Hepatocyte (in vitro differentiated cells): ENCODE data around the gene GIMAP2. TPM values are rescaled to one million over a fixed set of nuclear protein-coding genes. Genes with fewer than 3 reads are reported as not detected.

Experiments used
- DNase-seq: peaks from one replicate; pipeline ENCODE4 v3.0.0-alpha.2; 2016; ENCODE audit warnings: low spot score
- H2AFZ ChIP-seq: fragments of 200-600 bp; sonication (generic); 2 replicates; pipeline ENCODE4 v1.6.0; 2016; ENCODE audit warnings: antibody characterized with exemption, mild to moderate bottlenecking
- H3K27ac ChIP-seq: fragments of 200-600 bp; sonication (generic); 2 replicates; pipeline ENCODE4 v1.5.1; 2016; ENCODE audit warnings: mild to moderate bottlenecking
- H3K27me3 ChIP-seq: fragments of 200-600 bp; sonication (generic); 2 replicates; pipeline ENCODE4 v1.6.1; 2016
- H3K36me3 ChIP-seq: fragments of 200-600 bp; sonication (generic); replicated peaks from 2 replicates; pipeline ENCODE4 v1.5.1; 2016; ENCODE audit warnings: low read depth; ENCODE audit not compliant: insufficient read depth
- H3K4me1 ChIP-seq: fragments of 200-600 bp; sonication (generic); 2 replicates; pipeline ENCODE4 v1.5.1; 2016; ENCODE audit warnings: mild to moderate bottlenecking, moderate library complexity; ENCODE audit not compliant: insufficient read depth
- H3K4me2 ChIP-seq: fragments of 200-600 bp; sonication (generic); 2 replicates; pipeline ENCODE4 v1.6.0; 2016
- H3K4me3 ChIP-seq: fragments of 200-600 bp; sonication (generic); 2 replicates; pipeline ENCODE4 v1.5.1; 2016; ENCODE audit warnings: mild to moderate bottlenecking
- H3K79me2 ChIP-seq: fragments of 200-600 bp; sonication (generic); 2 replicates; pipeline ENCODE4 v1.6.0; 2017; ENCODE audit warnings: mild to moderate bottlenecking
- H3K9me2 ChIP-seq: fragments of 200-600 bp; sonication (generic); replicated peaks from 2 replicates; pipeline ENCODE4 v1.6.0; 2017; ENCODE audit warnings: mild to moderate bottlenecking; ENCODE audit not compliant: insufficient read depth
- H3K9me3 ChIP-seq: fragments of 200-600 bp; sonication (generic); 2 replicates; pipeline ENCODE4 v1.5.1; 2016; ENCODE audit warnings: low read depth, mild to moderate bottlenecking
- H4K20me1 ChIP-seq: fragments of 200-600 bp; sonication (generic); 2 replicates; pipeline ENCODE4 v1.6.0; 2016; ENCODE audit warnings: mild to moderate bottlenecking; ENCODE audit not compliant: insufficient read depth, poor library complexity, severe bottlenecking
- CTCF ChIP-seq: fragments of 200-600 bp; sonication (generic); IDR thresholded peaks from 2 replicates; pipeline ENCODE4 v1.5.1; 2016; ENCODE audit warnings: antibody characterized with exemption, mild to moderate bottlenecking; ENCODE audit not compliant: poor library complexity
- EZH2 ChIP-seq: fragments of 200-600 bp; sonication (generic); IDR thresholded peaks from 2 replicates; pipeline ENCODE4 v1.6.1; 2016; ENCODE audit warnings: antibody characterized with exemption, mild to moderate bottlenecking, borderline replicate concordance
- EZH2phosphoT487 ChIP-seq: fragments of 200-600 bp; sonication (generic); IDR thresholded peaks from one replicate; pipeline ENCODE4 v1.6.1; 2018; ENCODE audit warnings: antibody characterized with exemption, mild to moderate bottlenecking, low read depth, moderate library complexity; ENCODE audit not compliant: unreplicated experiment, severe bottlenecking
- WGBS: methylation state at CpG from one replicate; pipeline ENCODE4 v1.1.6; 2016; ENCODE audit warnings: low lambda C conversion rate; ENCODE audit errors: missing lambda C conversion rate; 5-methylcytosine and 5-hydroxymethylcytosine counted together
- polyA plus RNA-seq: library from polyadenylated mRNA; unstranded; fragments of >200 nt; fragmentation: Nextera tagmentation; extraction: Ambion mirVana; gene quantifications from 2 replicates; pipeline ENCODE4 v1.2.1, GENCODE V29; 2016
- total RNA-seq: library from RNA; depleted of rRNA; stranded (reverse); fragments of >200 nt; gene quantifications from 2 replicates; pipeline ENCODE4 v1.2.3, GENCODE V29; 2014

The GIMAP2 gene
- total and polyA plus RNA-seq, 2 experiments from 2014 or later: 0.23 to 1.4 TPM

- H3K9me2 ChIP-seq: no peaks in the 10 kb centered on the region
- no peaks in the 10 kb centered on the region for H3K36me3 ChIP-seq
- H3K4me3 ChIP-seq: no peak overlapping the region
- no peaks in the 10 kb centered on the region for H3K9me3 ChIP-seq
- no peaks in the 10 kb centered on the region for H3K4me1 ChIP-seq
- no peak for TF ChIP-seq EZH2phosphoT487
- TF ChIP-seq CTCF: no peak
- no peak for TF ChIP-seq EZH2
- no peaks in the 10 kb centered on the region for H4K20me1 ChIP-seq
- no peak overlapping the region for H3K4me2 ChIP-seq
- no peak overlapping the region for H2AFZ ChIP-seq
- 66% methylated on average over 5 of the region's 5 CpGs for WGBS
- no peak overlapping the region for H3K27ac ChIP-seq
- DNase-seq: no peak
- peaks cover 38% of the 10 kb centered on the region for H3K27me3 ChIP-seq
- H3K79me2 ChIP-seq: no peaks in the 10 kb centered on the region
Measured at GRCh38 chr7:150738591-150739001, 53.1 kb downstream of the GIMAP2 start.

GRCh38 chr7:150739033-150739432, 53.5 kb downstream of the GIMAP2 start:
- no peaks in the 10 kb centered on the region for H3K4me1 ChIP-seq
- H3K27ac ChIP-seq: no peak overlapping the region
- H3K27me3 ChIP-seq: peaks cover 38% of the 10 kb centered on the region
- no peak overlapping the region for H3K4me3 ChIP-seq
- H3K79me2 ChIP-seq: no peaks in the 10 kb centered on the region
- no peak overlapping the region for H2AFZ ChIP-seq
- H4K20me1 ChIP-seq: no peaks in the 10 kb centered on the region
- H3K9me2 ChIP-seq: no peaks in the 10 kb centered on the region
- no peaks in the 10 kb centered on the region for H3K9me3 ChIP-seq
- peak; percentile 16 for TF ChIP-seq CTCF
- TF ChIP-seq EZH2phosphoT487: no peak
- no peak for TF ChIP-seq EZH2
- no peaks in the 10 kb centered on the region for H3K36me3 ChIP-seq
- no peak overlapping the region for H3K4me2 ChIP-seq
- DNase-seq: no peak

- Histone ChIP-seq H3K27ac (no peak overlapping the region), H3K36me3 (no peaks in the 10 kb centered on the region), H3K79me2 (no peaks in the 10 kb centered on the region), H3K27me3 (peaks cover 33% of the 10 kb centered on the region), H3K4me1 (no peaks in the 10 kb centered on the region), H4K20me1 (no peaks in the 10 kb centered on the region), H3K4me3 (no peak overlapping the region), H3K9me2 (no peaks in the 10 kb centered on the region), H3K4me2 (no peak overlapping the region), H2AFZ (no peak overlapping the region), H3K9me3 (no peaks in the 10 kb centered on the region)
- TF ChIP-seq CTCF (no peak), EZH2 (no peak), EZH2phosphoT487 (no peak)
- 80% methylated on average over 10 of the region's 10 CpGs for WGBS
- DNase-seq: no peak
Measured at GRCh38 chr7:150740053-150740452, 54.5 kb downstream of the GIMAP2 start.
